Dermis microvascular lymphatic vessel endothelial cell (primary cell): ENCODE measurements around the gene MCMBP. TPM values are rescaled to one million over a fixed set of nuclear protein-coding genes. Genes with fewer than 3 reads are reported as not detected.
"Not testable (repeated sequence)": the region's sequence is repeated elsewhere in the genome, so short reads cannot be mapped to it uniquely, and the experiment has no call there.

Experiments
- DNase-seq, 2 donors: peaks; one replicate each; pipeline versions ENCODE4 v3.0.0 to v3.0.0-alpha.2; 2010; ENCODE audit warnings: low read depth in 2 of 2
- total RNA-seq: library from RNA; depleted of rRNA; stranded (reverse); fragments of >200 nt; gene quantifications from 2 replicates; pipeline ENCODE4 v1.2.1, GENCODE V29; 2014

Gene MCMBP
- total RNA-seq, 1 donor from 2014 or later: 57.4 TPM

DNA sequence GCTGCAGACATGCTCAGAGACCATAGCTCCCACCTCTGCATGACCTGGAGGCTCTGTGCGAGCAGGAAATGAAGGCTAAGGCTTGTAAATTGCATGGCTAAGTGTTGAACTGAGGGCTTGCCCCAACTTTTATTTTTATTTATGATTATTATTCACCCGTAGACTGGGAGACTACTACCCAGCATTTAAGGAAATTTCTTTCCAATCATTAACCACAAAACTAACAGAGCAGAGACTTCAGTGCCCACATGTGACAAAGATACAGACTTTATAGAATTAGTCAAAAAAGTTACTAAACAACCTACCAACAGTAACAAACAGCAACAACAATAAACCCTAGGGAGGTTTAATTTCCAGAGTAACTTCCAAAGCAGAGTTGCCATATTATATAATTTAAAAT, 39.7 kb downstream of the MCMBP start:
- DNase-seq: no peak

DNA sequence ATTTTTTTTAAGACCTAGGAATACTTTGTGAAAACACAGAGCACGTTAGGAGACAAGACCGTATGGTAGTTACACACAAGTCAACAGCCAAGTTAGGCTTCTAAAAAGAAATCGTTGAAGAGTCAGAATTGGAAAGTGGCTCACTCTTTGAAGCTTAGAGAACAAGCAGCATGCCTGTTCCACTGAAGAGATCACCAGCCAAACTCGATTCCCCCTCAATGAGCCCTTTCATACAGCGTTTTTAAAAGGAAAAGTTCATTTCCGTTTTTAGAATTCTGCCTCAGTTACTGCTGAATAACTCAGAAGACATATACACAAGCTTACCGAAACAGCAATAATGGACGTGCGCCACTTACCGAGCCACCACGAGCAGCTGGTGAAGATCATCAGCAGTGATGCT, 41.0 kb downstream of the MCMBP start:
- DNase-seq: no peak

DNA sequence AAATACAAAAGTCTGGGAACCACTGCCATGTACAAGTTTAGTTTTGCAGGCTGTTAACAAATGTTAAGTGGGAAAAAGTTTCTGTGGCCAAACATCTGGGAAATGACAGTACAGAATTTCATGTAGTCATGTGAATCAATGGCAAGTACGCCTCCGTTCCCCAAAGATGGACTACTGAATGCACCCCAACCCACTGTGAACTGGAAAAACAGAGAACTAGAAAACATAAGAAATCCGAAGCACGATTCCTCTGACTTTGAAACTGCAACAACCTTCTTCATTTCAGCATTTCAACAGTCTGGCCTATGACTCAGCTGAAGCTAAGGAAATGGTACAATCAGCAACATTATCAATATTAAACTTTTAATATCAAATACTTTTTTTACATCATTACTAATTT, 41.8 kb downstream of the MCMBP start:
- no peak for DNase-seq

DNA sequence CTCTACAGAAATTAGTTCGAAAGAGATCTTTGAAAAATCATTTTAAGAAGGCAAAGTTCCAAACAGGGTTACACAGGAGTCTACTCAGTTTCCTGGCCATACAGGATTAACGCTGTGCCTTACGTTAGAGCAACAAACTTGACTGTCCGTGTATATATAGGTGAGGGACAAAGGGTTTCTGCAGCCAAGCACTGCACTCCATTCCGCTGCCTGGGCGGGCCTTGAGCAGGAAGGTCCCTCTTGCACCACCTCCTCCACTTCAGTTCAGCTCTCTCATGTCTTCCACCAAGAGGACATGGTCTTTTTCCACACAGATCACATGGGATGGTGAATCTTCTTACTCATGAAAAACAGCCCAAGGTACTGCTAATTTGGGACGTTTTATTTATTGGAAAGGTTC, 43.2 kb downstream of the MCMBP start:
- no peak for DNase-seq

DNA sequence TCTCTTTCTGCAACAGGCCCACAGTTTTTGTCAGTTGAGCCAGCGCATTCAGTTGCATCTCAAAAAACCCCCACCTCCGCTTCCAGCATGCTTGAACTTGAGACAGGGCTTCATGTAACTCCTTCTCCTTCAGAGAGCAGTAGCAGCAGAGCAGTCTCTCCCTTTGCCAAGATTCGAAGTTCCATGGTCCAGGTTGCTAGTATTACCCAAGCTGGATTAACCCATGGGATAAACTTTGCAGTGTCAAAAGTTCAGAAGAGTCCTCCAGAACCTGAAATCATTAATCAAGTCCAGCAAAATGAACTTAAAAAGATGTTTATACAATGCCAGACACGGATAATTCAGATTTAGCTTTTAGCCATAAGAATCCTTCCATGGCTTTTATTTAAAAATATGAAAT, 45.2 kb downstream of the MCMBP start:
- no peak for DNase-seq

DNA sequence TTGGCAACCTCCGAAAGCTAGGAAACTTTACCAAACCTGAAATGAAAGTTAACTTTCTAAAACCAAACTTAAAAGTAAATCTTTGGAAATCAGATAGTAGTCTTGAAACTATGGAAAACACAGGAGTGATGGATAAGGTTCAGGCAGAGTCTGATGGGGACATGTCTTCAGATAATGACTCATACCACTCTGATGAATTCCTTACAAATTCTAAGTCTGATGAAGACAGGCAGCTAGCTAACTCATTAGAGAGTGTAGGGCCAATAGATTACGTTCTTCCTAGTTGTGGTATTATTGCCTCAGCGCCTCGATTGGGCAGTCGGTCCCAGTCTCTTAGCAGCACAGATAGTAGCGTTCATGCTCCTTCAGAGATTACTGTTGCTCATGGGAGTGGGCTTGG, 45.9 kb downstream of the MCMBP start:
- DNase-seq: no peak

DNA sequence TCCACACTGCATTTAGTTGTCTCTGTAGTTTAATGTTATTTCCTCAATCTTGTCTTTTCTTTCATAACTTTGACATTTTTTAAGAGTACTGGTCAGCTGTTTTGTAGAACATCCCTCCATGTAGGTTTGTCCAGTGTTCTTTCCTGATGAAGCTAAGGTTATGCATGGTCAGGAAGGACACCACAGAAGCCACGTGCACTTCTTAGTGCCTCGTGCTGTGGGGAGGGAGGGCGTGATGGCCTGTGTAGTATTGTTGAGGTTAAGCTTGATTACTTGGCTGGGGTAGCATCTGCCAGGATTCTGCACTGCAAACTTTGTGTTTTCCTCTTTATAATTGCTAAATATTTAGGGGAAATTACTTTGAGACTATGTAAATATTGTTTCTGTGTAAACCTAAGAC, 48.3 kb downstream of the MCMBP start:
- DNase-seq: no peak

DNA sequence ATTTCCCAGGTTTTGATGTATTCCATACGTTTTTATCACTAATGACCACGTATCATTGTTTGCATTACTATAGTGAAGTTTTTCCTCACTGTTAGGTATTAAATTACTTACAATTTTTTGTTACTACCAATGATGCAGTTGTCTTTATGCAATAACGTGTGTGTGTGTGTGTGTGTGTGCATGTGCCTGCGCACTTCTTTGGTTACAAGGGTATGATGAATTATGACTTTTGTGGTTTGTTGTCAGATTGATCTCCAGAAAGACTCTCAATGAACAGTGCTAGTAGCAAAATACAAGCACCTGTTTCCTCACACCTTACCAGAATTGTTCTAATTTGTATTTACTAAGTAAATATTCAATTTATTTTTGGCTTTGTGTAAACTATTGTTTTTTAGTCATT, 51.5 kb downstream of the MCMBP start:
- DNase-seq: no peak

DNA sequence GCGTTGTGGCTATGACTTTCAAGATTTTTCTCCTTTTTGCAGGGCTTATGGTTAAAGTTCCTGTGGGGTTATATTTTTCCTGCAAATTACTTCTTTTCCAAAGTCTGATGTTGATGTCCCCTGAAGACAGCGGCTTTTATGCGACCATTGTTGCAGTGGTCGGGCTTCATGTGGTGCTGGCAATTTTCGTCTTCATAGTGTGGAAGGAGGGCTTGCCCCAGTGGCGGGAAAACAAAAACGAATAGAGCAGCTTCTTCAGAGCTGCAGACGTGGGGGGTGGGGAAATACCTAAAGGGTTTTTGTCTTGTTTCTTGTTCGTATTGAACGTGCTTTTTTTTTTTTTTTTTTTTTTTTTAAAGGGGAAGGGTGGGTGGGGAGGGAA, 53.8 kb downstream of the MCMBP start:
- DNase-seq: no peak

DNA sequence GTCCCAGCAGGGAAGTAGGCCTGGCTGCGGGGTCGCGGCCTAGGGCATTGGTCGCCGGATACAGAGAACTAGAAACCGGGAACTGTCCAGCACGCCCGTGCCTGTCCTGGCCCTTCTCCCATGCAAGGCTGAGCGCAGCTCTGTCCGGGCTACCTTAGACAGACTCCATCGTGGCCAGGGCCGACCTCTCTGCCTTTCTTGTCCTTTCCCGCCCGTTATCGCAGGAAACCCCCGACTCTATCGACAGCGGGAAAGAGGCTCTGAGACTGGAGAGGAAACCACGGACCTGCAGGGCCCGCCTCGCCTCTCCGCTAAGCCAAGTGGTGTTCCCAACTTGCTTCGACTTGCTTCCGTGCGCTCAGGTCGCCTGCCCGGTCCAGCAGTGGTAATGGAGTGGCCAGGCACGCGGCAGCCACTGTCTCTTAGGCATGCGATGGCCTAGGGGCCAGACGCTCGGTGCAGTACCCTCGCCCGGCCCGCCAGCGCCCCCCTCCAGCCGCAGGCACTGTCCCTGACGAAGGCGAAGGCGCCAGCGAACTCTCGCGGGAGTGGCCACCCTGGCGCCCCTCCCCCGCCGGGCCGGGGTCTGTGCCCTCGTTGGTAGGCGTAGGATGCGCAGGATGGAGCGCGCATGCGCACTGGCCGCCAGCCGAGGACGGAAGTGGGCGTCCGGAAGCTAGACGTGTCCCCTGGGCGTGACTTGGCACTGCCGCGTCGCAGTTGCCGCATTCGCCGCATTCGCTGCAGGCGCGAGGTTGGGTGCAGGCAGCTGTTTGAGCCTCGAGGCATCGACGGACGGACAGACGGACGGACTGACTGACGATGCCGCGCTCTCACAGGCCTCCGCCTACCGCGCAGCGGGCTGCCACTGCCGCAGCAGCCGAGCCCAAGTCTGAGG, 54.4 kb downstream of the MCMBP start:
- peak in 1 of 2 donors; percentile 47 for DNase-seq

DNA sequence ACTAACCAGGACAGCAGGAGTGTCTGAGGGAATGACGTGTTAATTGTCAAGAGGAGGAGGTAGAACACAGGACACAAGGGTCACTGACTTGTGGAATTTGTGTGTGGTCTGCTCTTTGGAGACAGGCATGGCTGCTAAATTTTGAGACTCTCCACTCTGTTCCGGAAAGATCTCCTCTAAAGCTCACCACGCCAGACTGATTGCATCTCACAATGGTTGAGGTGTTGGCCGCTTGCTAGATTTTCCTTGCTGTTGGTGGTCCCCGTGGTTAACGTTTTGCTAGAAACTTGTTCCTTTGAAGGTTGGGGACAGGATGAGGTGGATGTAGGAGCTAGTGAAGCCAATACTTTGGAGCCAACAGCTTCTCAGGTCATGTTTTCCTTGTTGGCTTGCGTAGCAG, 57.0 kb downstream of the MCMBP start:
- DNase-seq: no peak

DNA sequence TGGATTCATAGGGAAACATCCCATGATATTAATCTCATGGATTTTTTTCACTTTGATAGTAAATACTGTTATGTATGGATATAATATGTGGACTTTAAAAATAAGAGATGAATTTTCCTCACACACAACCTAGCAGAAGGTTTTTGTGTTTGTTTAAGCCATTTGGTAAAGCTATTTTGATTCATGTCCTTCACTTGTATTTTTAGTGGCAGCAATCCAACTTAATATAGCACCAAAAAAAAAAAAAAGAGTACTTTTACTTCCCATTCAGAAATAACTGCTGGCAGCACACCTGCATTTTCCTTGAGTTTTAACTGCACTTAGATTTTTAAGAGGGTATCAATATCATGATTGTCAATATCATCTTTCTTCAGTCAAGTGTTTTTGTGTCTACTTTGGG, 60.0 kb downstream of the MCMBP start:
- peak; percentile 30 to 57 for DNase-seq

DNA sequence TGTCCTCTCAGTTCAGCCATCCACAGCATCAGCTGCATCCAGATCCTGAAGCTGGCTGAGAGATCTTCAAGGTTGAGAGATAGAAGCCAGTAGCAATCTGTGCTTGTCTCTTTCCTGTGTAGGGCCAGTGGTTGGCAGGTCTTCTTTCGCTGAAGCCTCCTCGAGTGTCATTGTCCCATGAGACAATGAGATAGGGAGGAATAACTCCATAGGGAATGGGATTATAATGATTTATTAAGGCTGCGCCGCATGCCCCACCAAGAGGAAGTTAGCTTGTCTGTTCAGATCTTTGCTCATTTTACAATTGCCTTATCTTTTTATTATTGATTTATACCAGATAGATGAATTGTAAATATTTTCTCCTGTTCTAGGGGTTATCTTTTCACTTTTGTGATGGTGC, 61.5 kb downstream of the MCMBP start:
- no peak for DNase-seq

DNA sequence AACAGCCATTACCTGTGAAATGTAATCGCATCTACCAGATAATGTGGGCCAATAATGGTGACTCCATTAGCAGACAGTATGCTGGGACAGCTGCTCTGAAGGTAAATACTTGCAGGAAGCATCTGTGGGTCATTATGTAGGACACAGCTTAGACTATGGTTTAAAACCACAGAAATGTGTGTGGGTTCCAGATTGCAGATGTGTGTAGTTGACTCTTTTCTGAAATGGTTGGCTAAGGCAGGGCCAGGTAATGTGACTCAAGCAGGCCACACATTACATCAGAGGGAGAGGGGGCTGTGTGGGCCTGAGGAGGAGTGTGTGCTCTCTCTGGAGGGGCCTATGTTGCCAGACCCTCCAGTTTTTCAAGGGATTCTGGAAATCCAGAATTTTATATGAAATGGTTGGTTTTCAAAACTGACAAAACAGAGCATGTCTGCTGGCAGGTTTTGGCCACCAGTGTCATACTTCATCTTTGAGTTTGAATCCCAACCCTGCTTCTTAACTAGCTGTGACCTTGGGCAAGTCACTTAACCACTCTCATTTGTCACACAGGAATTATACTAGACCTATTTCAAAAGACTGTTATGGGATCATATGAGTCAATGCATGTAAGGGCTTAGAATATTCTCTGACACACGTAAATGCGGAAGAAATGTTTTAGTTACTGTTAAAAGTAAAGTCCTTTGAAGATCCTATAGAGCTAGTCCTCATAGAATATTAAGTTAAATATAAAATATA, 64.5 kb downstream of the MCMBP start:
- DNase-seq: peak in 1 of 2 donors; percentile 41

DNA sequence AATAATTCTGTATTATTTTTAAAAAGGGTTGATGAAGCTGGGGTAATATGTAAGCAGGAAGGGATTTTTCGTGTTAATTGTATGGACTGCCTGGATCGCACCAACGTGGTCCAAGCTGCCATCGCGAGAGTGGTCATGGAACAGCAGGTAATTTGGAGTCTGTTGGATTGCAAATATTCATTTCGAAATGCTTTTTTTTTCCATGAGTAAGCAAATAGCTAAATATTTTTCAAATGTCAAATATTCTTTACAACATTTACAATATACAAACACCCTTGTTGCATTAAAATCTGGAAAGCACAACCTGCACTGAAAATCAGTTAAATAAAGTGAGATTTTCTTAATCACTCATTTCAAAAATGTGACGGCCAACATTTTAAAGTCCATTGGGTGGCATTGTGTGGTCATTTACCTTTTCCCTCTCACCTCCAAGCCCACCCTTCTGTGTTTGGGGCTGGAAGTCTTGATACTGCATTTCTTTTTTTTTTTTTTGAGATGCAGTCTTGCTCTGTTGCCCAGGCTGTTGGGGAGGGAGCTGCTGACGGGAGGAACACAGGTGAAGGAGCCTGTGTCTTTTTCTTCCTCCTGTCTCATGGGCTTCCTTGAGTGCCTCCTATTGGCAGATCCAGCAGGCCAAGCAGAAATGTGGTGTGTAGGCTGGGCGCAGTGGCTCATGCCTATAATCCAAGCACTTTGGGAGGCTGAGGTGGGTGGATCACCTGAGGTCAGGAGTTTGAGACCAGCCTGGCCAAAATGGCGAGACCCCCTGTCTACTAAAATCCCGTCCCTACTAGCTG, 66.1 kb downstream of the MCMBP start:
- no peak for DNase-seq

DNA sequence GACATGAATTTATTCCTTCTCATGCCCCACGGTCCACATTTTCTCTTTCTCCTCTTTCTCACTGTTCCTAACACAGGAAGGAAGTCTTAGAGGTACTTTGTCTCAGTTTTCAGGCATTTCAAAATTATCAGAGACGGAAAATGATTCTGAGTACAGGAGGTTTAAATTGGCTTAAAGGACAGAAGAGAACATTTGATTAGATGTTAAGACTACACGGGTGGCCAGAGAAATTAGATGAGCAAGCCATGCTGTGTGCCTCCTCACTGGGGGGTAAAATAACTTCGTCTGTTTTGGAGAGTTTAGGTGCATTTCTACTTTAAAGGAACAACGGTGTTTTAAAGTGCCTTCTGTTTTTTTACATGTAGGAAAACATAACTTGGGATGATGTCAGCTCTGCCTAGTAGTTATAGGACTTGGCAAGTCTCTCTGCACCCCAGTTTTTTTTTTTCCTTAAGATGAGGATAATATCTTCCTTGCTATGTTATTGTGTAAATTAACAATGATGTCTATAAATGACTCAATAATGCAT, 66.9 kb downstream of the MCMBP start:
- peak in 1 of 2 donors; percentile 12 for DNase-seq

DNA sequence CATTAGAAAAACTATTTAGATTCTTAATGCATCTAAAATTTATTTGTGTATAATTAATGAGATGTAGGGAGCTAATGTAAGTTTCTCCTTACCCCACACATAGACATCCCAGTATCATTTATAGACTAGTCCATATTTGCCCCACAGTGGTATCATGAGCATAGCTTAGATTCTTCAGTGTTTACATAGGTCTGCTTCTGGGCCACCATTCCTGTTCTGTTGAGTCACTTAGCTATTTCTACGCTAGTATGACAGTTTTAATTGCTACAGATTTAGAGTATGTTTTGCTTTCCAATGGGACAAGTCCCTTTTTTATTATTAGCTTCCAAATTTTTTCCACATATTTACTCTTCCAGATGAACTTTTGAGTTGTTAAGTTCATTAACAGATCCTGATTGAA, 69.4 kb downstream of the MCMBP start:
- DNase-seq: peak in 1 of 2 donors; percentile 12

DNA sequence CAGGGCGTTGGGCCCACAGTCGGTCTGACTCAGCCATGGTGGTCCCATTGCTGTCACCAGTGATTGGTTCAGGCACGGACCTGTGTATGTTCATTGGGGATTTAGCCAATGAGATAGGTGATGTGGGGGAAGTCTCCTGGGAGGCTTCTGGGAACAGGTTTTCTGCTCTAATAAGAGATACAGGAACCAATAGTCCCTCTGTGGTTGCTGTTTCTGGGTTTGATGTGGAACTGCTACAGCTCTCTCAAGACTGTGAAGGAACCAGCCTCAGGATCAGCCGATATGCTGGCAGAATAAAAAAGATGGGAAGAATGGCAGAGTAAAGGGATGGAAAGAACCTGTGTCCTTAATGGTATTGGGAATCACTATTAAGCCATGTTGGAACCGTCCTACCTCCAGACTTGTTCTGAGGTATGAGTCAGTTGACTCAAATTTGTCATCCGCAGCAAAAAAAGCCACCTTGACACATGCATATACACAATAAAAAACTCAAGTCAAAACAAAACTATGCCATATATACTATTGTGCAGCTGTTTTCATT, 70.6 kb downstream of the MCMBP start:
- DNase-seq: no peak

DNA sequence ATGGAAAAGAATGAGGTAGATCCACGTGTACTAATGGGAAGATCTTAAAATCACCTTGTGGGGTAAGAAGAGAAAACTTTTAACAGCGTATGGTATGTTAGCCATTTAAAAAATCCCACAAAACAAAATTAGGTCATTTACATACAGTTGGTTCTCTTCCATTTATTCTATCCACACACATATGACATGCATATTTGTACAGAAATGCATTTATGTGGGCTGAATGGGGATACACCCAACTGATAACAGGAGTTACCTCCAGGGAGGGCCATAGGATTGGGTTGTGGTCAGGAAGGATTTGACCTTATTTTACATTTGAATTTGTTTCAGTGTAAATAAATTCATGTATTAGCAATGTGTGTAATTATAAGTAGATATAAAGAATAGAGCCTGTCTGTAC, 71.5 kb downstream of the MCMBP start:
- no peak for DNase-seq

DNA sequence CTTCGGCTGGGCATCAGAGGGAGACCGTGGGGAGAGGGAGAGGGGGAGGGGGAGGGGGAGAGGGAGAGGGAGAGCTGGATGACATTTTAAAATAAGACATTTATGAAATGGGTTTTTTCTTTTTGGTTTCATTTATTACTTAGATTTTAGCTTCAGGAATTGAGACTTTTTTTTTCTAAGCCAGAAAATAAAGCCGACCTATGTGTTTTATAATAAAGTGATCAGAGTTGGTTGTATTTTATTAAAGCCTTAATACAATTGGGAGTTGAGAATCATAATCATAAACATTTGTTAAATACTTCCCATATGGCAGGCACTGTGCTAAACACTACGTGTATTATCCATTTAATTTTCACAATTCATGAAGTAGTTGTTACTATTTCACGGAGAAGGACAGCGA, 76.6 kb downstream of the MCMBP start:
- DNase-seq: no peak

DNA sequence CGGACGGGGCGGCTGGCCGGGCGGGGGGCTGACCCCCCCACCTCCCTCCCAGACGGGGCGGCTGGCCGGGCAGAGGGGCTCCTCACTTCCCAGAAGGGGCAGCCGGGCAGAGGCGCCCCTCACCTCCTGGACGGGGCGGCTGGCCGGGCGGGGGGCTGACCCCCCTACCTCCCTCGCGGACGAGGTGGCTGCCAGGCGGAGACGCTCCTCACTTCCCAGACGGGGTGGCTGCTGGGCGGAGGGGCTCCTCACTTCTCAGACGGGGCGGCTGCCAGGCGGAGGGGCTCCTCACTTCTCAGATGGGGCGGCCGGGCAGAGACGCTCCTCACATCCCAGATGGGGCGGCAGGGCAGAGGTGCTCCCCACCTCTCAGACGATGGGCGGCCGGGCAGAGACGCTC, 77.5 kb downstream of the MCMBP start:
- not testable (repeated sequence) for DNase-seq
